Esophagus mucosa (tissue), 1 donor: ENCODE measurements around the gene RAC3. TPM values are rescaled to one million over a fixed set of nuclear protein-coding genes. Genes with fewer than 3 reads are reported as not detected.

Experiments
- ATAC-seq: fragments of 200-7000 bp; cut with Tn5 transposase; one replicate; pipeline ENCODE4 v1.9.1; 2020
- total RNA-seq: library from RNA; stranded (reverse); gene quantifications from one replicate; pipeline ENCODE4 v1.2.4, GENCODE V29; 2023
- donor health status: DM: yes; HTN: yes; CAD: no.

The RAC3 gene
- 6.2 TPM for total RNA-seq

DNA sequence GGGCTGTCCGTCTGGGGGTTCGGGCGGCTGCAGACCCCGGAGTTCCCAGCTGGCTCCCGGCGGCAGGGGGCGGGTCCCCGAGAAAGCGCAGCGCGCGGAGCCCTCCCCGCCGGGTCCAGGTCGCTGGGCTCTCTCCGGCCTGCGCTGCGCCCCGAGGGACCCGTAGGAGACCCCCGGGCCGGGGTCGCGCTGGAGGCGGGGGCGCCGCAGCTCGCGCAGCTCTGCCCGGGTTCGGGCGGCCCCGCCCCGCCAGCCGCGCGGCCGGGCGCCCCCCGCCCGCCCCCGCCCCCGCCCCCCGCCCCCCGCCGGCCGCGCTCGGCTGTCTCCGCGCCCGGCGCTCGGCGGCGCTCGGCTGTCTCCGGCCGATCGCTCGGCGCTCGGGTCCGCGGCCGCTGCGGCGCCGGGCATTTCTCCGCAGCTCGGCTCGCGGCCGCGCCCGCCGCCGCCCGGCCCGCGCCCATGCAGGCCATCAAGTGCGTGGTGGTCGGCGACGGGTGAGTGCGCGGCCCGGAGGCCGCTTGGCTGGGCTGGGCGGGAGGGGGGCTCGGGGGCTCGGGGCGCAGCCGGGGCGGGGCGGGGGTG is at the start of gene RAC3:
TSS of gene RAC3 (plus strand) at position 376 of the 582 bp plus-strand sequence. CDS start at position 460, 84 bp downstream.
- no peak for ATAC-seq

DNA sequence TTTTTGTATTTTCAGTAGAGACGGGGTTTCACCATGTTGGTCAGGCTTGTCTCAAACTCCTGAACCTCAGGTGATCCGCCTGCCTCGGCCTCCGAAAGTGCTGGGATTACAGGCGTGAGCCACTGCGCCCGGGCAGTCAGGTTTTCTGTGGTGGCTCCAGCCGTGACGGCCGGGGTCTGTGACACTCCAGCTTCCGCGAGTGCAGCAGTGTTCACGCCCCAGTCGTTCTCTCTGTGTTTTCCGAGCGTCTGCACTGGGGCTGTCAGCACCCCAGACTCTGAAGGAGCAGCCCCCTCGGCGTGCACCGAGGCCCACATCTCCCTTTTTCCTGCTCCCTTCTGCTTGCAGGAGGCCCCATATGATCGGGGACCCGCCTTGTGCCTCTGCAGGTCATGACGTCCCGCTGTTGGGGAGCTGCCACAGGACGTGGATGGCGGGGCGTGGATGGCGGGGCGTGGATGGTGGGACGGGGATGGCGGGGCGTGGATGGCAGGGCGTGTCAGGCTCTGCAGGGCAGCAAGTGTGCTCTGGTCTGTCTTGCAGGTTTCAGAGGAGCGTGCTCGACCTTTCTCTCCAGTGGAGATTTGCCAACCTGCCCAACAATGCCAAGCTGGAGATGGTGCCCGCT is 48.4 kb upstream of the RAC3 start:
- ATAC-seq: no peak

DNA sequence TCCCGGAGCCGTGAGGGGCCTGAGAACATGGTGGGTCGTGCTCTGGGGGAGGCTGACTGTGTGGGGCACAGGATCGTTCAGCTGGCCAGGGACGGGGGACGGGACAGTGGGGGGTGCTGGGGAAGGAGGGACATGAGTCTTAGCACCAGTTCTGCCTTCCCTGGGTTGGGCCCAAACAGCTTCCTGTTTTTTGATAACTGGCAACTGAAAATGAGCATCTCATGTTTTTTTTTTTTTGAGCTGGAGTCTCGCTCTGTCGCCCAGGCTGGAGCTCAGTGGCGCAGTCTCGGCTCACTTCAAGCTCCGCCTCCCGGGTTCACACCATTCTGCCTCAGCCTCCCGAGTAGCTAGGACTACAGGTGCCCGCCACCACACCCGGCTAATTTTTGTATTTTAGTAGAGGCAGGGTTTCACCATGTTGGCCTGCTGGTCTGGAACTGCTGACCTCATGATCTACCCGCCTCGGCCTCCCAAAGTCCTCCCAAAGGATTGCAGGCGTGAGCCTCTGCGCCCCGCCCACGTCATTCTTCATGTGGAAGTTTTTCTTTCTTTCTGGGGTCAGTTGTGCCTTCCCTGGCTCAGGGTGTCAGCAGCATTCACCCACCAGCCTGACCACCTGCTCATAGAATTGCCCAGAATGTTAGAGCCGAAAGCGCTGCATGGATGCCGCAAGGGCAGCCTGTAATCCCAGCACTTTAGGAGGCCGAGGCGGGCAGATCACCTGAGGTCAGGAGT is 47.7 kb upstream of the RAC3 start:
- no peak for ATAC-seq

DNA sequence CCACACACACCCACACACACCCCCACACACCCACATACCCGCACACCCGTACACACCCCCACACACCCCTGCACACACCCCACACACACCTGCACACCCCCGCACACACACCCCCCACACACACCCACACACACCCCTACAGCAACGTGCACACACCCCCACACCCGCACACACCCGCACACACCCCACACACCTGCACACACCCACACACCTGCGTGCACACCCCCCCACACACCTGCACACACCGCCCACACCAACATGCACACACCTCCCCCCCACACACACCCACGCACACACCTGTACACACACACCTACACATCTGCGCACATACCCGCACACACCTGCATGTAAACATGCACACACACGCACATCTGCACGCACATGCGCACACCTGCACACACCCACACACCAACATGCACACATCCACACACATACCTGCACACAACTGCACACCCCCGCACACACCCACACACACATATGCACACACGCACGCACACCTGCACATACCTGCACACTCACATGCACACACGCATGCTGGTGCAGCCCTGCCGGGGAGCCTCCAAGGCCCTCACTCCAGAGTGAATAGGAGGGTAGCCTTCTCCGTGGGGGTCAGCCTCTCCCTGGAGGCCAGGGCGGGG is 46.6 kb upstream of the RAC3 start:
- ATAC-seq: no peak

DNA sequence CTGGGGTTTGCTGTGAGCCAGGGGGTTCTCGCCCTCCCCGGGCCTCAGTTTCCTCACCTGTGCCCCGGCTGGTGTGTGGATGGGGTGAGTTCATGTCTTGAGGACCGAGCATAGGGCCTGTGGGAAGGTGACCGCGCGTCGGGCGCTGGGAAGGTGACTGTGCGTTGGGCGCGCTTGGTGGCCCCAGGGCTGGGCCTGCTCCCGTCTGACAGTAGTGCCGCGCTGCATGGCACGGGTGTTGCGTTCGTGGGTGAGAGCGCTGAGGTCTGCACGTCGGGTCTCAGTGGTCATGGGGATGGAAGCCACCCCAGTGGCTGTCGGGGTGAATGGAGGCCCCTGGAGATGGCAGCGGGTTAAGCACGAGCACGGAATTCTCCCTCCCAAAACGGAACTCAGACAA is 44.9 kb upstream of the RAC3 start:
- no peak for ATAC-seq

DNA sequence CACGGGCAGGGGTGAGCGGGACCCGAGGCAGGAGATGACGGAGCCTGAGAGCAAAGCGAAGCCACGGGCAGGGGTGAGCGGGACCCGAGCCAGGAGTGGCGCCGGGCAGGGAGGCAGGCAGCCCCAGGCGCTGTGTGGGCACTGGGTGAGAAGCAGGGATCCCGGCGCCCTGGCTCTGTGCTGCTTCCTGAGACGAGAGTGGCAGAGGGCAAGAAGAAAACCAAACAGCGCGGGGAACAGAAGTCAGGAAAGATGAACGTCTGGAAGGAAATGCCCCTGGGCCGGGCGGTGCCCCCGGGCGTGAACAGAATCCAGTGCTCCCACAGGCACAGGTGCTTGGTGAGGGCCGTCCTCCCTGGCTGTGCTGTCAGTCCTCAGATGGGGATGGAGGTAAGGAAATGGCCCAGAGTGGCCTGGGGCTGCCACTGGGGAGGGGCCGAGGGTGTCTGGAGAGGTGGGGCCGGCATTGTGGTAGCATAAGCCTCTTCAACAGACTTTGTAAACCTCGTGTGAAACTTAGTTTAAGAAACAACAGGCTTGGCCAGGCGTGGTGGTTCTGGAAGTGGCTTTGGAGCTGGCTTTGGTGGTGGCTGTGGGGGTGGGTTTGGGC is 44.2 kb upstream of the RAC3 start:
- ATAC-seq: no peak

DNA sequence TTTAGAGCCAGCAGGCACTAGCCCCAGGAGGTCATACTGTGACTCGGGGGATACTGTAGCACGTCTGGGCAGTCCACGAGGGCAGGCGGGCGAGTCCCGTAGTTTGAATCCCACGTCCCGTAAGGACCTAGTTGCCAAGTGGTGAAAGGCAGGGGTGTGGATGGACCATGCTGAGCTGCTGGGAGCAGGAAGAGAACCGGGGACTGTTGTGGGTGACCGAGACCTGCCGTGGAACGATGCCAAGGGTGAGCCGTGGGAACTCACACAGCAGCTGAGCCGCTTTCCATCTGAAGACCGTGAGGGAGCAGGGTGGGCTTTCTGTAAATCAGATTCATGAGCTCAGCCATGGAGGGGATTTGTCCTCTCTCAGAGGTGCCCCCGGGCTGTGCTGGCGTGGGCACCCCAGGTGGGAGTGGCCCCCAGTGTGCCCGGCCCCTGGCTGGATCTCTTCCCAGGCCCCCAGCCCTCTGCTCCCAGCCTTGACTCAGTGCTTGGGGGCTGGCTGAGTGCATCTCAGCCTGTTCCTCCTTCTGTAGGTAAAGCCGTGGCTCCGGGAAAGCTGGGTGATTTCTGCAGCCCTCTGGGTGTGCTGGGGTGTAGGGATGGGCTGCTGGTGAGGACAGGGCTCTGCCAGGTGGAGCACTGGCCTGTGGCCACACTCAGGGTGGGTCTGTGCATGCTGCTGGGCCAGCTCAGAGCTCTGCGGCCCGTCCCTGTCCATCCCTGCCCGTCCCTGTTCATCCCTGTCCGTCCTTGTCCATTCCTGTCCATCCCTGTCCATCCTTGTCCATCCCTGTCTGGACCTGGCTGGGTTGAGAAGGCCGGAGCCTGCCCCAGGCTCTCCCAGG is 40.4 kb upstream of the RAC3 start:
- ATAC-seq: peak; percentile 51

DNA sequence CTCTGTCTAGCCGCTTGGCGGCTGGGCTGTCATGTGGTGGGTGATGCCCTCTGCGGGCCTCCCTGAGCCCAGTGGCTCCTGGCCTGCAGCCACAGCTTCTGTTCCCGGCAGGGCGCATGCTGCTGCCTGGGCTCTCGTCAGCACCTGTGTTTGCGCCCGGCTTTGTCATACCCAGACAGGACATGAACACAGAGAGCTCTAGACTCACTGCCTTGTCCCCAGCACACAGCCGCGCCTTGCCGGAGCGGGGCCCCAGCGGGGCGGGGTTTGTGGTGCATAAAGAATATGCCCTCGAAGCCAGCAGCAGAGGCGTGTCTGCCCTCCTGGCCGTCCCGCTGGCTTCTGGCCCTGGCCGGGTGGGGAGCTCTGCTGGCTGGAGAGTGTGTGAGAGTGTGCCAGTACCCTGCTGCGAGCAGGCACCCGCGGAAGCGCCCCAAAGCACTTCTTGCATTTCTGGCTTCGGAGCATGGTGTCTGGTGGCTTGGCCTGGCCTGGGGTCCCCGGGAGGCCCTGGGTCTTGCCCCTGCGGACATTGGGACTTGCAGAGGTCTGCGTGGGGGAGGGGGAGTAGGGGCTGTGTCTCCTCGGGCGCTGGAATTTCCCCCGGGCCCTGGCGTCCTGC is 39.7 kb upstream of the RAC3 start:
- ATAC-seq: peak; percentile 88

DNA sequence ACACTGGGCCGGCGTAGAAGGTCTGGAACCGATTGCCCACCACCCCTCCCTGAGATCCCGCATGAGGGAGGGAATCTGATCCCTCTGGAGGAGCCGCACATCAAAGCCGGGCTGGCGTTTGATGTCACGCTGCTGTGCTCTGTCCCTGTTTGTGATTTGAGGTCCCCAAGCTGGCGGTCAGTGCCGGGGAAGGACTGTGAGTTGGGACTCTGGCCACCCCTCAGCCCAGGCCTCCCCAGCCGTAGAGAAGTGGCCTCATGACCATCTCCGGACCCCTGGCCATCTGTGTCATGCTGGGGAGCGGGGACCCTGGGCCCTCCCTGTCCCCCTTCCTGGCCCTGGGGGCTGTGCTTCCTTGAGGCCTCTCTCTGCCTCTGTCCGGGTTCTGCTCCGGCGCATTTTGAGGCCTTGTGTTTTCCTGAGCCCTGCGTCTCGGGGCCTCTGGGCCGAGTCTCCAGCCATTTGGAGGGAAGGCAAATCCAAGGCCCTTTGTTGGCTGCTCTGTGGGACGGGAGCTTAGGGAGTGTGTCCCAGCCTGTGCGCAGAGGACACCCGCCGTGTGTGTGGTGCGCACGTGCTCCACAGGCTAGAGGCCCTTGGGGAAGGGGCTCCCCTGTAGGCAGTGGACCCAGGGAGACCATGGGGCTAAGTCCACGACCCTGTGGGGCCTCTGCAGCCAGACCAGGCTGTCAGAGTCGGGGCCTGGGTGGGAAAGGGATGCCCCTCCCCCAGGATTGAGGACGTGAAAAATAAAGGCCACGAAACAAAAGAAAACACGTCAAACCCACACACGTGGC is 39.0 kb upstream of the RAC3 start:
- no peak for ATAC-seq

DNA sequence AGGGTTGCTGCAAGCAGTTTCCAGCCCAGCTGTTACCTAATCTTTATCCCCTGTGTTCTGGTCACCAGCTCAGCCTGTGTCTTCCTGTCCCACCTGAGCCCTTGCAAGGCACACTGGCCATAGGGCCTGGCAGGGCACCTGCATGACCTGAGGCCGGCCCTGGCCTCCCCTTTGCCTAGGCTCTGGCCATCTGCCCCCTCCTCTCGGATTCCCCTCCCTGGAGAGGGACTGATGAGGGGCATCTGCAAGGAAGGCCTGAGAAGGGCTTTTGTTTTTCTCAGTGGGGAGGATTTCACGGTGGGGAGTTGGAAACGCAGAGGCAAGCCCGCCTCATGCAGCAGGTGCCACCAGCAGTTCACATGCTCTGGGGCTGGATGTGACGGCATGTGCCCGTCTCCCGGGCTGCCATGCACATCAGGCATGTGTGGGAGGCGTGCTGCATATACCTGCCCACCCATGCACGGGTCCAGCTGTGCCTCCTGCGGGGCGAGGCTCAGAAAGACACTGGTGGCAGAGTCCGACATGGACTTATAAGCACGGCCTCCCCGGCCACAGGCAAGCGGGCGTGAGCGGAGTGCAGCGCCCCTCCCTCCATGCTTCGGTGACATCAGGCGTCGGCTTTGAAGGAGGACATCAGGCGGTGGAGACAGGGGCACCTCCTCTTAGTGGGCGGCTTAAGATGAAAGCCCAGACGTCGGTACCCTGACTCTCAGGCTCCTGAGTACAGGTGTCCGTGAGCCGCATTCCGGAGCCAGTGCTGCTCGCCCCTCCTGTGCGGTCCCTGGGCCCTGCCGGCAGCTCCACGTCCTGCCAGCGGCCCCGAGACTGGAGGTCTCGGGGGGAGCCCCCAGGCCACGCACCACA is 37.5 kb upstream of the RAC3 start:
- ATAC-seq: no peak

DNA sequence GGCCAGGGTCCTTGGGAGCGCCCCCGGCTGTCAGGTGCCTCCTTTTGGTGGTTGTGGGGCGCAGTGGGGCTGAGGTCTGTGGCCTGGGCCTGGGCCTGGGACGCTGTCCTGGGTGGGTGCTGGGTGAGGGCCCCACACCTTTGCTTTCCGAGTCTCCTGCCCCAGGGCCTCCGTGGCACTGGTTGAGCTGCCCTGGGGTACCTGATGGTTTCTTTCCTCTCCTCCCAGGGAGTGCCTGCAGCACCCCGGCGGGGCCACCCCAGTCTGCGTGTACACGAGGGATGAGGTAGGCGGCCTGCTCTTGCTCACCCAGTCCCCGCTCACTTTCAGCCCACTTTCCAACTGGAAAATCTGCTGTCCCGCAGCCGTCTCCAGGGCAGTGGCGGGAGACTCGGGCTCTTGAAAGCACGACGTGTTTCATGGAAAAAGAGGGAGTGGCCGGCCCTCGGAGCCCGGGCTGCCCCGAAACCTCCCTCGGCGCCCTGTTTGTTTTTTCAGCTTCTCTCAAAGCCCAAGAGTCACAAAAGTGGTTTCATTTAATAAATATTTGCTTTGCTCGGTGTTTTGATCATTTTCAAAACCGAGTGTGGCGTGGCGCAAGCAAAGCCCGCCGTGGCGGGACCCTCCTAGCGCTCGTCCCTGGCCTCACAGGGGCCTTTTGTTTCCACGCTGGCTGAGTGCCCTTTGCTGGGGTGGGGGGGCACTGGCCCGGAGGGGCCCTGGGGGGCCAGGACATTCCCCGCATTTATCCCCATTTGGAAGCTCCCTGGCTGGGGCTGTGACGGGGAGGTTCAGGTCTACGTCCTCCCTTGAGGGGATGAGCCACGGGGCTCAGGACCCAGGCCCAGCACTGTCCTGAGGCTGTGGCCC is 36.6 kb upstream of the RAC3 start:
- no peak for ATAC-seq

DNA sequence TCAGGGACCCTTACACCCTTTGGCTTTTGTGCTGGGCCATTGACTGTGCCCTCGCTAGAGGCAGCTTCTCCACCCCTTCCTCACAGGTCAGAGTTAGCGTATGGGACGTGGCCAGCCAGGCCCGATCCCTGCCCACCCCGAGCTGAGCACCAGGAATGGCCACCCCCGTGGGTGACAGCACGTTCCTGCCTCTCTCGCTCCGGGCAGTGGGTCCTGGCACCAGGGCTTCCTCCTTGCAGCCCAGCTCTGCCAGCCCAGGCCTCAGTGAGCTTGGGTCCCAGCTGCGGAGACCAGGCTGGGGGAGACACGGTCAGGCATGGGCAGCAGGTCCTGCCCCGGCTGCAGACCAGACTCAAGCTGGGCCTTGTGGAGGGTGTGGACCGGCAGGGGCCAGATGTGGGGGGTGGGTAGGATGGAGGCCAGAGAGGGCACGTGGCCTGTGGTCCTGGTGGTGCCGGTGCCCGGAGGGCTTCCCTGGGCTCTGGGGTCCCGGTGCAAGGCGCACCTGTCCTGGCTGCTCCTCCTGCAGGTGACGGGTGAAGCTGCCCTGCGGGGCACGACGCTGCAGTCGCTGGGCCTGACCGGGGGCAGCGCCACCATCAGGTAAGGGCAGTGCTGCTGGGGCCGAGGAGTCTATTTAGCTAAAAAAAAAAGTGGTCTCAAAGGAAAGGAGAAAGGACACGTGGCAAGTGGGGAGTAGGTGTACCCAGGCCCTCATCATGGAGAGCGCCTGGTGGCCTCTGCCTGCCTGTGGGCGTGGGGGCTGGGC is 35.8 kb upstream of the RAC3 start:
- ATAC-seq: no peak

DNA sequence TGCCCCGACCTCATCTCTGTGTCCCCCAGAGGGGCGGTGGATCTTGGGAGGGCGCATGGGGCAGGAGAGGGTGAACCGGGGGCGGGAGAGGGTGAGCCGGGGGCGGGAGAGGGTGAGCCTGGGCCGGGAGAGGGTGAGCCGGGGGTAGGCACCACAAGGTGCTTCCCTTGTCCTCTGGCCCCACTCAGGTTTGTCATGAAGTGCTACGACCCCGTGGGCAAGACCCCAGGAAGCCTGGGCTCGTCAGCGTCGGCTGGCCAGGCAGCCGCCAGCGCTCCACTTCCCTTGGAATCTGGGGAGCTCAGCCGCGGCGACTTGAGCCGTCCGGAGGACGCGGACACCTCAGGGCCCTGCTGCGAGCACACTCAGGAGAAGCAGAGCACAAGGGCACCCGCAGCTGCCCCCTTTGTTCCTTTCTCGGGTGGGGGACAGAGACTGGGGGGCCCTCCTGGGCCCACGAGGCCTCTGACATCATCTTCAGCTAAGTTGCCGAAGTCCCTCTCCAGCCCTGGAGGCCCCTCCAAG is 35.2 kb upstream of the RAC3 start:
- no peak for ATAC-seq

DNA sequence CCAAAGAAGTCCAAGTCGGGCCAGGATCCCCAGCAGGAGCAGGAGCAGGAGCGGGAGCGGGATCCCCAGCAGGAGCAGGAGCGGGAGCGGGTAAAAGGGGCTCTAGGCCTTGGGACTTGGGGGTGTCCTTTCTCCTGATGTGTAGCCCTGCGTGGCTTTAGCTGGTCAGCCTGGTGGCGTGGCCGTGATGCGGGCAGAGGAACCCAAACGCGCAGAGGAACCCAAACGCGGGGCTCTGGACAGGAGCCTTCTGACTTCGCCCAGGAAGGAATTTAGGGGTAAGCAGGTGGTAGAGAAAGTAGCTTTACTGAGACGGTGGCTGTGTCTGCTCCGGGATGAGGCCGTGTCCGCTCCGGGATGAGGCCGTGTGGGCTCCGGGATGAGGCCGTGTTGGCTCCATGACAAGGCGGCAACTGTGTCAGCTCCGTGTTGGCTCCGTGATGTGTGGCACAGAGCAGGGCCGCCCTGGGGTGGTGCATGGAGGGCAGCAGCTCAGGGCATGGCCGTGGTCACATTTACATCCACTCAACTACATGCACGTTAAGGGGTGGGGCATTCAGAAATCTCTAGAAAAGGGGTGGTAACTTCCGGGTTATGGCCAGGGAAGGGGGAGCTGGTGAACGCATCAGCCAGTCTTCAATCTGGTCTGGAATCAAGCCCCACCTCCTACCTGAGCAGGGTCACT is 34.6 kb upstream of the RAC3 start:
- ATAC-seq: no peak

DNA sequence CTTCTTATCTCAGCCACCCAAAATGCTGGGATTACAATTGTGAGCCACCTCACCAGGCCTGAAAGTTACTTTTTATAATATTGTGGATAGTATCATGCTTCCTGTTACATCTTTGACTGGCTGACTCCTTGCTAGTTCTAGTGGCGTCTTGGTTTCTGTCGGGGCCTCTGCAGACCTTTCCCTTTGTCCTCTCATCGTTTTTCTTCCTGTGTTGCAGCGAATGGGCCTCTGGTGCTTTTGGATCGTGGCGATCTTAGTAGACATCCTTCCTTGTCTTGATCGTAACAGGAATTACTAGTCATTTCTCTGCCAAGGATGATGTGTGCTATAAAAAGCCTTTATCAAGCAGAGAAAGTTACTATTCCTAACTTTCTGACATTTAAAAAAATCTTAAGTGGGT is 33.3 kb upstream of the RAC3 start:
- ATAC-seq: no peak

DNA sequence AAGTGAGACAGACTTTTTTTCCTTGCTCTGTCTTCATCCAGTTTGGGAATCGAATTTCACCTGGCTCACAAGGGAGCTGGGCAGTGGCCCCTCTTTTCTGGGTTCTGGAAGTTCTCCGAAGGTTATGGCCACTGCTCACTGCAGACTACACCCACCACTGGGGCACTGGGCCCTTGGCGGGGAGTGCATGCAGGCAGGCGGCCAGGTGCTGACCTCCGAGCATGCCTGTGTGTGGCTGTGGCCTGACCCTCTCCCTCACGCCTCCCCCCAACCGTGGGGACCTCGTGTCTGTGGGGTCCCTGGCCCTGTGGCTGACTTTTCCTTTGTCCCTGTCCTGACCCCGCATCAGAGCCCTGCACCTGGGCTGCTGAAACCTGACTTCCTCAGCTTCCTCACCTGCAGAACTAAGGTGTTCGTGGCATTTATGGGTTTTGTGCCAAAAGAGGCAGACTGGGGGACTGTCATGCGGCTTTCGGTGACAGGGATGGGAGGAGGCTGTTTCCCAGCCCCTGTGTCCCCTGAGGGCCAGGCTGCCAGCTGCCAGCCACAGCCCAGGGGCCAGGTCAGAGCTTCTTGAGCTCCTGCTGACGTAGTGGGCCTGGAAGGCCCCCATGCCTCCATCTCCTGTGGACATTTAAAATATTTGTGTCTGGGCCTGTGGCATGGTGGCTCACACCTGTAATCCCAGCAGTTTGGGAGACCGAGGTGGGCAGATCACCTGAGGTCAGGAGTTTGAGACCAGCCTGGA is 32.6 kb upstream of the RAC3 start:
- no peak for ATAC-seq
